SK-N-MC (cell line): Measurements from ENCODE around the gene SBK1.

Experiments used
- EZH2 ChIP-seq: fragments of 200-600 bp; sonication (generic); IDR thresholded peaks from one replicate; pipeline ENCODE4 v1.6.1; 2017; ENCODE audit warnings: antibody characterized with exemption
- FOXP2 ChIP-seq: optimal IDR thresholded peaks from 2 replicates; pipeline ENCODE3; 2011; ENCODE audit warnings: mild to moderate bottlenecking, moderate library complexity; ENCODE audit not compliant: insufficient read depth; ENCODE audit errors: extremely low read length, control extremely low read depth
- POLR2AphosphoS5 ChIP-seq: IDR thresholded peaks from 2 replicates; pipeline ENCODE4 v1.6.1; 2012; ENCODE audit warnings: mild to moderate bottlenecking, low read depth, low read length, borderline replicate concordance

DNA sequence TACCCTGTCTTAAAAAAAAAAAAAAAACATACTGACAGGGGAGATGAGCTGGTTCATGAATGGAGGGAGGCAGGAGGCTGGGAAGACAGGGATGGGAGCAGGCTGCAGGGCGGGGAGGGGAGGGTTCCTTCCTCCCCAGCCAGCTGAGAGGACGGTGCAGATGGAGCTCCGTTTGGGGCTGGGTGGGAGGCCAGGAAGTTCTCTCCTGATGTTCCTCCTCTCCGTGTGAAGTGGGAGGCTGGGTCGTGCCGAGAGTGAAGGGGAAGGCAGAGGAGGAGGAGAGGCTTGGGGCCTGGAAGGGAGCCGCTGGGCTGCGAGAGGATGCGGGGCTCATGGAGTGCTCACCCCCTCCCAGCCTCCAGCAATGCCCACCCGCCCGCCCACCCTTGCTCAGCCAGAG is 21.3 kb downstream of the SBK1 start:
- no peak for TF ChIP-seq EZH2
- TF ChIP-seq POLR2AphosphoS5 = no peak
- no peak for TF ChIP-seq FOXP2
